ACC112 (cell line): ENCODE measurements around the gene CCDC195.
A peak's percentile ranks its signal among the peaks of the same experiment; 100 is the strongest.

Experiments used
- H2AFZ ChIP-seq: fragments of 200-600 bp; sonication (generic); one replicate; pipeline ENCODE4 v1.6.0; 2017; ENCODE audit warnings: antibody characterized with exemption, low read length; ENCODE audit not compliant: unreplicated experiment
- H3K27ac ChIP-seq: fragments of 200-600 bp; sonication (generic); 2 replicates; pipeline ENCODE4 v1.5.1; 2014; ENCODE audit warnings: low read depth, mild to moderate bottlenecking, antibody characterized with exemption, low read length, moderate library complexity
- H3K27me3 ChIP-seq: fragments of 200-600 bp; sonication (generic); 2 replicates; pipeline ENCODE4 v1.6.1; 2014; ENCODE audit warnings: mild to moderate bottlenecking, antibody characterized with exemption, low read length, moderate library complexity, mixed read lengths; ENCODE audit not compliant: insufficient read depth
- H3K36me3 ChIP-seq: fragments of 200-600 bp; sonication (generic); 2 replicates; pipeline ENCODE4 v1.6.1; 2016; ENCODE audit warnings: mild to moderate bottlenecking, antibody characterized with exemption, low read length, moderate library complexity, mixed read lengths; ENCODE audit not compliant: insufficient read depth
- H3K4me1 ChIP-seq: fragments of 200-600 bp; sonication (generic); one replicate; pipeline ENCODE4 v1.6.1; 2016; ENCODE audit warnings: low read length, mixed read lengths; ENCODE audit not compliant: insufficient read depth, unreplicated experiment, control insufficient read depth
- H3K4me3 ChIP-seq: fragments of 200-600 bp; sonication (generic); 2 replicates; pipeline ENCODE4 v1.5.1; 2014; ENCODE audit warnings: mild to moderate bottlenecking, low read depth, low read length
- H3K79me2 ChIP-seq: fragments of 200-600 bp; sonication (generic); one replicate; pipeline ENCODE4 v1.6.0; 2016; ENCODE audit warnings: low read length; ENCODE audit not compliant: control insufficient read depth, unreplicated experiment, insufficient read depth

The CCDC195 gene, protein sequence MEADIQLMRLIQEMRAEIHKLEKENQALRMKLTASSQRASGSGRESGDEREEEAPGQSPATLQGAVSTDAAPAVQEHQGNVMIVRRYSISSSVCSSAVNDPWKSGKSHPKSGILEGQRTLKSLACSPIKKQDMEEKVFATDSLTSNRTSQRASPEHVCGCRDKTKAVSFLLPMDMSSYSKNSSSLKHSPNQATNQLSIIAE

DNA sequence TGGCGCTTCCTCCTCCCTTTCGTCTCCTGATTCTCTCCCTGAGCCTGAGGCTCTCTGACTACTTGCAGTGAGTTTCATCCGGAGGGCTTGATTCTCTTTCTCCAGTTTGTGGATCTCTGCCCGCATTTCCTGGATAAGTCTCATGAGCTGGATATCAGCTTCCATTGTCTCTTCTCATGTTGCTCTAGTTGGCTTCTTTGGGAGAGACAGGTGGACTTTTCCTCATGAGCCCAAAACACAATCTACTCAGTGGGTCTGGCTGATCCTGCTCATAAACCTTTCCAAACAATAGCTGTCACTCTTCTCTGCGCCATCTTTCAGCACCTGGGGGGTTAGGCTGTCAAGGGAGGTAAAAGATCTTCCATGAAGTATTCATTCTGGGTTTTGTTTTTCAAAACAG is at the start of gene CCDC195:
TSS of gene CCDC195 (minus strand) at position 165 of the 400 bp plus-strand sequence. CDS start at position 165, 0 bp downstream.
- H3K36me3 ChIP-seq, result no peaks in the 10 kb centered on the region
- H3K4me3 ChIP-seq, result no peak within 1 kb of the TSS
- peaks cover 4% of the 10 kb centered on the region; the same call in 1 of the 2 replicates for H3K27me3 ChIP-seq
- no peaks in the 10 kb centered on the region for H3K79me2 ChIP-seq
- H2AFZ ChIP-seq, result no peak within 1 kb of the TSS
- H3K27ac ChIP-seq, result no peak within 1 kb of the TSS
- H3K4me1 ChIP-seq, result no peaks in the 10 kb centered on the region

DNA sequence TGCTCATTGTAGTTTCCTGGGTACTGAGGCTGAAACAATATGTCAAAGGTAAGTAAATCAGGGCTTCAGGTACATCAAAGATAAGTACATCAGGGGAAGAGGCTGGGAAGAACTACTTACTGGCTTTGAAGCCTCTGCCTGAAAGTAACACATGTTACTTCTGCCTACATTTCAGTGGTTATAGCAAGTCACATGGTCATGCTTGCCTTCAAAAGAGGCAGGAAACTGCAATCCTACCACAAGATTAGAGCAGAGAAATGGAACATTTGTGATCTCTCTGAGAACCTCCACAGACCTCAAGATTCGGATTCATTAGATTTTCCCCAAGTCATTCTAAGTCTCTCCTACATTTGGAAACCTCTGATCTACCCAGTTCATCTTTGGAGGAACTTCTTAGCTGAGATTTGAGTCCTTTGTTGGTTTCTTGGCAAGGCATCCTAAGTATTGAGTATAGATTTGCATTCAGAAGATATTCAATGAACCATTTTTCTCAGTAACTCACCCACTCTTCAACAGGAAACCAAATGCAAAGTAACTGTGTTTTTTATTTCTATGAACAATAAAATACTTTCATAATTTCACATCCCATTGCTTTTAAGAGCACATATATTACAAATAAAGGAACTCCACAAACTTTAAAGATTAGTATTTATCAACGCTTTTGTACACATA is 48.5 kb upstream of the CCDC195 start:
- Histone ChIP-seq H3K4me3 (no peak overlapping the region), H3K27me3 (no peaks in the 10 kb centered on the region), H2AFZ (no peak overlapping the region), H3K79me2 (no peaks in the 10 kb centered on the region), H3K36me3 (peaks cover 35% of the 10 kb centered on the region), H3K27ac (no peak overlapping the region), H3K4me1 (no peaks in the 10 kb centered on the region)

DNA sequence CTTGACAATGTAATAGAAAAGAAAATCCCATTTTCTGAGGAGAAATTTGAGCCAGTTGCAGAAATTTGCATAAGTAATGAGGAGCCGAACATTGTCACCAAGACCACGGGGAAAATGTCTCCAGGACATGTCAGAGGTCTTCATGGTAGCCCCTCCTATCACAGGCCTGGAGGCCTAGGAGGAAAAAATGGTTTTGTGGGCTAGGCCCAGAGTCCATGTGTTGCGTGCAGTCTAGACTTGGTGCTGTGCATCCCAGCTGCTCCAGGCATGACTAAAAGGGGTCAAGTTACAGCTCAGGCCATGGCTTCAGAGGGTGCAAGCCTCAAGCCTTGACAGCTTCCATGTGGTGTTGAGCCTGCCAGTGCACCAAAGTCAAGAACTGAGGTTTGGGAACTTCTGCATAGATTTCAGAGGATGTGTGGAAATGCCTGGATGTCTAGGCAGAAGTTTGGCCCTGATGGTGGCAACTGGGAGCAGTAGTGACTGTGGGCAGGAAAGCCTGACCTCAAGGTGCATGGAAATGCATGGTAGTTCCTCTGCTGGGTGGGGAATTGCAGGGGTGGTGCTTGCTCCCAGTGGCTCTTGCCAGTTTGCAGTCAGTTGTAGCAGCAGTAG is 41.9 kb upstream of the CCDC195 start:
- no peak overlapping the region for H2AFZ ChIP-seq
- H3K36me3 ChIP-seq, result peaks cover 31% of the 10 kb centered on the region
- H3K4me1 ChIP-seq, result peaks cover 16% of the 10 kb centered on the region
- H3K27ac ChIP-seq, result no peak overlapping the region
- H3K27me3 ChIP-seq, result no peaks in the 10 kb centered on the region
- no peak overlapping the region for H3K4me3 ChIP-seq
- H3K79me2 ChIP-seq, result no peaks in the 10 kb centered on the region

DNA sequence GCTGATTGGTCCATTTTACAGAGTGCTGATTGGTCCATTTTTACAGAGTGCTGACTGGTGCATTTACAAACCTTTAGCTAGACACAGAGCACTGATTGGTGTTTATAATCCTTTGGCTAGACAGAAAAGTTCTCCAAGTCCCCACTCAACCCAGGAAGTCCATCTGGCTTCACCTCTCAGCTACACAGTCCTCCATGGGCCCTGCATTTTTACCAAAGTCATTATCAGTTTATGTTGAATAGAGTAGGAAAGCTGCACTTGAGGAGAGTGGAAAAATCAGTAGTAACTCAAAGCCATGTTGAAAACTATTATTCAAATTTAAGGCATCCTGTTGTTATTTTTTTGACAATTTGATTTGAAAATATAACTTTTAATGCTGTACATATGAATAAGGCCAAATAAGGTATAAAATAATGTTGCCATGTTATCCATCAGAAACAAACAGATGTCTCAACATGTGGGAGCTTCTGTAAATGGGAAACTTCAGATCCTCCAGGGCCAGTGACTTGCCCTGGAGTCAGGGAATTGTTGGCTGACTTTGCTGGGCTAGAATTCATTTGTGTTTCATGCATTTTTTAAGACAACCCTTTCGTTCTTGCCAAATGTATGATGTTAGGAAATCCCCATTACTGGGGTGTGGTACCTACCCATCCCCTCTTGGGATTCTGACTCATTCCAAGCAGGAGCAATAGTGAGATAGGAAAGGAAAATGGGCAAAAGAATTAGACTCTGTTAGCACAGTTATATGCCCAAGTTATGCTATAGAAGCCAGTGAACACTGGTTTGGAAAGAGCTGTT is 37.8 kb upstream of the CCDC195 start:
- Histone ChIP-seq H3K27ac (peak overlapping the region; percentile 93), H3K4me1 (peaks cover 16% of the 10 kb centered on the region), H3K4me3 (no peak overlapping the region), H3K27me3 (no peaks in the 10 kb centered on the region), H3K36me3 (peaks cover 10% of the 10 kb centered on the region), H3K79me2 (no peaks in the 10 kb centered on the region), H2AFZ (peak overlapping the region; percentile 4)

- H2AFZ ChIP-seq, result no peak overlapping the region
- H3K27me3 ChIP-seq, result no peaks in the 10 kb centered on the region
- H3K36me3 ChIP-seq, result no peaks in the 10 kb centered on the region
- H3K27ac ChIP-seq, result no peak overlapping the region
- peaks cover 16% of the 10 kb centered on the region for H3K4me1 ChIP-seq
- no peaks in the 10 kb centered on the region for H3K79me2 ChIP-seq
- H3K4me3 ChIP-seq, result no peak overlapping the region
Measured at GRCh38 chr2:224751996-224752698, 36.0 kb upstream of the CCDC195 start.

- Histone ChIP-seq H3K36me3 (no peaks in the 10 kb centered on the region), H3K4me3 (no peak overlapping the region), H2AFZ (no peak overlapping the region), H3K27ac (no peak overlapping the region), H3K79me2 (no peaks in the 10 kb centered on the region), H3K4me1 (peaks cover 5% of the 10 kb centered on the region), H3K27me3 (no peaks in the 10 kb centered on the region)
Measured at GRCh38 chr2:224749136-224749535, 33.0 kb upstream of the CCDC195 start.

DNA sequence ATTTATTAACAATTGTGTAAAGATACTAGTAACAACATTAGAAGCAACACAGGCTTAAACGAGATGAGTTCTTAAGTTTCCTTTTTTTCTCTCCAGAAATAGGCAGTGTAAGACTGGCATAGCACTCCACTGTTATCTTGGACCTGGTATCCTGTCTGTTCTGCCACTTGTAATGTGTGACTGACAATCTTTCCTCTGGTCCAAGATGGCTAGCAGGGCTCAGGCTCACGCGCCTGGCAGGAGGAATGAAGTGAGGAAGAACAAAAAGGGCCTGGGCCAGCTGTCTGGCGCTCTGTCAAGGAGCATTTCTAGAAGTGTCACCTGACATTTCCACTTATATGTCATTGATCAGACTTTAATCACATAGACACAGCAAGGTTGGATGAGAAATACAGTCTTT is 31.6 kb upstream of the CCDC195 start:
- Histone ChIP-seq H3K27ac (no peak overlapping the region), H3K79me2 (no peaks in the 10 kb centered on the region), H2AFZ (no peak overlapping the region), H3K27me3 (no peaks in the 10 kb centered on the region), H3K4me1 (no peaks in the 10 kb centered on the region), H3K36me3 (no peaks in the 10 kb centered on the region), H3K4me3 (no peak overlapping the region)

GRCh38 chr2:224736227-224736626 is 20.1 kb upstream of the CCDC195 start:
- no peaks in the 10 kb centered on the region for H3K79me2 ChIP-seq
- no peaks in the 10 kb centered on the region for H3K4me1 ChIP-seq

GRCh38 chr2:224734949-224735348 is 18.8 kb upstream of the CCDC195 start:
- H3K27me3 ChIP-seq, result no peaks in the 10 kb centered on the region
- no peak overlapping the region for H3K27ac ChIP-seq
- no peaks in the 10 kb centered on the region for H3K36me3 ChIP-seq
- no peak overlapping the region for H2AFZ ChIP-seq
- no peaks in the 10 kb centered on the region for H3K79me2 ChIP-seq
- H3K4me1 ChIP-seq, result no peaks in the 10 kb centered on the region
- no peak overlapping the region for H3K4me3 ChIP-seq

More at GRCh38 chr2:224736227-224736626, 20.1 kb upstream of the CCDC195 start:
- Histone ChIP-seq H3K27me3 (no peaks in the 10 kb centered on the region), H2AFZ (no peak overlapping the region), H3K4me3 (no peak overlapping the region), H3K27ac (no peak overlapping the region), H3K36me3 (no peaks in the 10 kb centered on the region)

DNA sequence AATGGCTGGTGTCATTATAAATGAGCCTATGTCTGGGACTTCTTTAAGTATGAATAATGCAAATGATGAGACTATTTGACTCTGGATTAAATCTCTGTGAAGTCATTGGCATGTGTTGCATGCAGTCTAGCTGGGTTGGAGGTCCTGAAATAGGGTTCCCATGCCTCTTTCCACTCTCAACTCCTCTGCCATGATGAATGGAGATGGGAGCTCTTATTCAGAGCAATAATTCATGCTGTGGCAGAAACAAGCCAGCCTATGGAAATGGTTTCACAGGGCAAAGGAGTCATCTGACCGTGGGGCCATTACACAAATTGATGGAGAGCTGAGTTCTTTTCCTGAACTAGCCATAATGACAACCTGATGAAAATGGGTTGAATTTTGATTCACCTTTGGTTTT is 15.5 kb upstream of the CCDC195 start:
- Histone ChIP-seq H3K79me2 (no peaks in the 10 kb centered on the region), H3K27ac (no peak overlapping the region), H3K4me1 (no peaks in the 10 kb centered on the region), H3K36me3 (no peaks in the 10 kb centered on the region), H2AFZ (no peak overlapping the region), H3K27me3 (no peaks in the 10 kb centered on the region), H3K4me3 (no peak overlapping the region)
